Measurements from ENCODE around the gene KSR2. TPM values are rescaled to one million over a fixed set of nuclear protein-coding genes. Genes with fewer than 3 reads are reported as not detected.

The KSR2 gene
- total and polyA plus RNA-seq, 9 donors = under 0.01 to 0.14 (median 0.04) TPM; not detected in 3

DNA sequence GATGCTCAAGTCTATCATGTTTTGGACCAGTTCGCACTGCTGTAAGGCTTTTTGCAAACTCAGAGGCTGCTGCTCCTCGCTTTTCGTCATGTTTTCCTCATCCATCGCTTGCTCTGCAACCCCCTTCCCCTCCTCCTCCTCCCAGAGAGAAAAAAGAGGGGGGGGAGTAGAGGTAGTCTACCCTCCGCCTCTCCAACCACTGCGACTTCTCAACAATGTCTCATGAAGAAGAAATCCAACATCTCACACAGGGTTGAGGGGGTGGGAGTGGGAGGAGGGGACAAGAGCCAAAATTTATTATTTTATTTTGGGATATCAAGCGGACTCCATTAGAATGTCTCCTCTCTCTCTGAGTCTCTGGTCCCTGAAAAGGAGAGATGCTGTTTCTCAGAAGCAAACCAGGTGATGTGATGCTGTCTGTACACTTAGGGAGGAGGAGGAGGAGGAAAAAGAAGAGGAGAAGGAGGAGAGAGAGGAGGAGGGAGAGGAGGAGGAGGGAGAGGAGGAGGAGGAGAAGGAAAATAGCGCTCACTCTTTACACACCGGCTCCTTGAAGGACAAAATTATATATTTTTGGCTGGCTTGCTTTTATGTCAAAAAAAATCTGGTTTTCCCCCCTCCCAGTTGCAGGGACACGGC lies 520 bp downstream of the KSR2 start:
- H3K4me3 ChIP-seq (ENCODE audit: low read length) = no peak overlapping the region
- no peak overlapping the region for H3K27ac ChIP-seq (ENCODE audit: low read length)
- H3K9me3 ChIP-seq (replicated peaks; ENCODE audit: control insufficient read depth, low read depth, low read length) = peaks cover 5% of the 10 kb centered on the region
- H3K27me3 ChIP-seq (ENCODE audit: control insufficient read depth, insufficient read depth, low read length) = peaks cover 46% of the 10 kb centered on the region
- H3K4me1 ChIP-seq (ENCODE audit: control insufficient read depth, insufficient read depth, low read length) = no peaks in the 10 kb centered on the region
- H3K36me3 ChIP-seq (ENCODE audit: control insufficient read depth, insufficient read depth, low read length) = no peaks in the 10 kb centered on the region
- WGBS (ENCODE audit: insufficient coverage) = 0% methylated on average over 1 of the region's 10 CpGs
- no peak for DNase-seq

DNA sequence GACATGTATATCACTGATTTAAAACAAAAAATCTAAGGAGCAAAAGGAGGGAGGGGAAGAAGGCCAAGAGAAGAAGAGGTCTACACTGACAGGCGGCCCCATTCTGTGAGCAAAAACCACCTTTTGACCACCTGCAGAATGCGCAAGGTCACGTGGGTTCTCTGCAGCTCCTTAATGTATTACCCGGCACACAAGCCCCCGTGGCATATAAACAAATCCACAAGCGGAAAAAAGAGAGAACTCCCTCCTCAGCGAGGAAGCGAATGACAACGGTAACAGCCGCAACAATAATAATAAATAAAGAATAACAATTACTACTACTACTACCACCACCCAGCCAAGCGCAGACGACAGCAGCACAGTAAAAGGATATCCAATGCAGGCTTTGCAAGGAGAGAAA lies 1.3 kb downstream of the KSR2 start:
- no peak overlapping the region for H3K27ac ChIP-seq (ENCODE audit: low read length)
- no peaks in the 10 kb centered on the region for H3K36me3 ChIP-seq (ENCODE audit: control insufficient read depth, insufficient read depth, low read length)
- peaks cover 5% of the 10 kb centered on the region for H3K9me3 ChIP-seq (replicated peaks; ENCODE audit: control insufficient read depth, low read depth, low read length)
- H3K4me1 ChIP-seq (ENCODE audit: control insufficient read depth, insufficient read depth, low read length) = no peaks in the 10 kb centered on the region
- DNase-seq = no peak
- no peak overlapping the region for H3K4me3 ChIP-seq (ENCODE audit: low read length)
- WGBS (ENCODE audit: insufficient coverage) = 8% methylated on average over 5 of the region's 12 CpGs
- H3K27me3 ChIP-seq (ENCODE audit: control insufficient read depth, insufficient read depth, low read length) = peaks cover 46% of the 10 kb centered on the region

DNA sequence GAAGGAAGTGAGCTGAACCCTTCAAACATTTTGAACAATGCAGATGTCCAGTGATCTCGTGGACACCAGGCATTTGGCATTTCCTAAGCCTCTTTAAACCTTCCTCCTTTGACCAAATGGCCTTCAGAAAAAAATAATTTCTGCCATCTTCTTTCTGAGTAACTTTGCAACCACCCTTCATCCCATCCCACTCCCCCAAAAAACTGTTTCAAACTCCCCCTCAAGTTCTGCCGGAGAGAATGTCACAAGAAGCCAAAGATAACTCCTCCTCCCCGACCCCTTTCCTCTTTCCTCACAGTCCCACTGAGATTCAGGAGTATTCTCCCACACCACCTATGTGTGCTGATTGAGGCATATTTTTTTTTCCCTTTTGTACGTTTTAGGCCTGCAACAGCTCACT lies 1.7 kb downstream of the KSR2 start:
- DNase-seq = no peak
- peaks cover 46% of the 10 kb centered on the region for H3K27me3 ChIP-seq (ENCODE audit: control insufficient read depth, insufficient read depth, low read length)
- 45% methylated on average over 2 of the region's 4 CpGs for WGBS (ENCODE audit: insufficient coverage)
- no peaks in the 10 kb centered on the region for H3K4me1 ChIP-seq (ENCODE audit: control insufficient read depth, insufficient read depth, low read length)
- no peak overlapping the region for H3K27ac ChIP-seq (ENCODE audit: low read length)
- peaks cover 5% of the 10 kb centered on the region for H3K9me3 ChIP-seq (replicated peaks; ENCODE audit: control insufficient read depth, low read depth, low read length)
- H3K4me3 ChIP-seq (ENCODE audit: low read length) = no peak overlapping the region
- no peaks in the 10 kb centered on the region for H3K36me3 ChIP-seq (ENCODE audit: control insufficient read depth, insufficient read depth, low read length)

- WGBS (ENCODE audit: insufficient coverage) = 43% methylated on average over 8 of the region's 9 CpGs
Observed at GRCh38 chr12:117966511-117966910, 2.3 kb downstream of the KSR2 start.

DNA sequence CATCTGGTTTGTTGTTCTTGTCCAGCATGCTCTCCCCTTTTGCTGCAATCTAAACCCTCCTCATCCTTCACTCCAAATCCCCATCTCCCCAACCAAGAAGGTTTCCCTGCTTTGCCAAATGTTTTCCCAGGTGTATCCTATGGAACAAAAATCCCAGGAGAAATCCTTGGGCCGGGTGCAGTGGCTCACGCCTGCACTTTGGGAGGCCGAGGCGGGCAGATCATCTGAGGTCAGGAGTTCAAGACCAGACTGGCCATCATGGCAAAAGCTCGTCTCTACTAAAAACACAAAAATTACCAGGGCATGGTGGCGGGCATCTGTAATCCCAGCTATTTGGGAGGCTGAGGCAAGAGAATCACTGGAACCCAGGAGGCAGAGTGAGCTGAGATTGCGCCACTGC lies 5.0 kb downstream of the KSR2 start:
- H3K4me1 ChIP-seq (ENCODE audit: control insufficient read depth, insufficient read depth, low read length) = no peaks in the 10 kb centered on the region
- no peak overlapping the region for H3K27ac ChIP-seq (ENCODE audit: low read length)
- H3K27me3 ChIP-seq (ENCODE audit: control insufficient read depth, insufficient read depth, low read length) = peaks cover 34% of the 10 kb centered on the region
- H3K4me3 ChIP-seq (ENCODE audit: low read length) = no peak overlapping the region
- H3K36me3 ChIP-seq (ENCODE audit: control insufficient read depth, insufficient read depth, low read length) = no peaks in the 10 kb centered on the region
- H3K9me3 ChIP-seq (replicated peaks; ENCODE audit: control insufficient read depth, low read depth, low read length) = no peaks in the 10 kb centered on the region
- DNase-seq = no peak
- 71% methylated on average over 7 of the region's 7 CpGs for WGBS (ENCODE audit: insufficient coverage)

More at GRCh38 chr12:117966511-117966910, 2.3 kb downstream of the KSR2 start:
- H3K4me1 ChIP-seq (ENCODE audit: control insufficient read depth, insufficient read depth, low read length) = no peaks in the 10 kb centered on the region
- no peak overlapping the region for H3K4me3 ChIP-seq (ENCODE audit: low read length)
- peaks cover 46% of the 10 kb centered on the region for H3K27me3 ChIP-seq (ENCODE audit: control insufficient read depth, insufficient read depth, low read length)
- H3K36me3 ChIP-seq (ENCODE audit: control insufficient read depth, insufficient read depth, low read length) = no peaks in the 10 kb centered on the region
- no peak for DNase-seq
- no peak overlapping the region for H3K27ac ChIP-seq (ENCODE audit: low read length)
- peaks cover under 1% of the 10 kb centered on the region for H3K9me3 ChIP-seq (replicated peaks; ENCODE audit: control insufficient read depth, low read depth, low read length)

- Histone ChIP-seq H3K27ac (ENCODE audit: low read length) (no peak overlapping the region), H3K36me3 (ENCODE audit: control insufficient read depth, insufficient read depth, low read length) (no peaks in the 10 kb centered on the region), H3K9me3 (replicated peaks; ENCODE audit: control insufficient read depth, low read depth, low read length) (no peaks in the 10 kb centered on the region), H3K4me1 (ENCODE audit: control insufficient read depth, insufficient read depth, low read length) (no peaks in the 10 kb centered on the region), H3K27me3 (ENCODE audit: control insufficient read depth, insufficient read depth, low read length) (no peaks in the 10 kb centered on the region), H3K4me3 (ENCODE audit: low read length) (no peak overlapping the region)
- 60% methylated on average over 1 of the region's 6 CpGs for WGBS (ENCODE audit: insufficient coverage)
- no peak for DNase-seq
Observed at GRCh38 chr12:117936722-117937484, 31.9 kb downstream of the KSR2 start.

DNA sequence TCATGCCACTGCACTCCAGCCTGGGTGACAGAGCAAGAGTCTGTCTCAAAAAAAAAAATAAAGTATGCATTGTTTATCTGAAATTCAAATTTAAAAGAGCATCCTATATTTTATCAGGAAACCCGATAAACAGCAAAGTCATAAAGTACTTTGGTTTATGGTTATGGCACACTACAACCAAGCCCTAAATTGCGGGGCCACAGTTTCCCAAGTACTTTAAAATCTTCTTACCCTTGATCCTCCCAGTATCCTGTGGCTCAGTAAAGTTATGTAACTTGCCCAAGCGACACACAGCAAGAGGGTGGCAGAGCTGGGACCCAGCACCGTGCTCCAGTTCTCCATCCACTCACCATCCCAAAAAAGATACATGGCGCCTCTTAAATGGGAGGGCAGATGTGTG lies 35.2 kb downstream of the KSR2 start:
- WGBS (ENCODE audit: insufficient coverage) = no CpG with 5 or more reads among the region's 5 CpGs
- no peaks in the 10 kb centered on the region for H3K27me3 ChIP-seq (ENCODE audit: control insufficient read depth, insufficient read depth, low read length)
- DNase-seq = no peak
- no peaks in the 10 kb centered on the region for H3K36me3 ChIP-seq (ENCODE audit: control insufficient read depth, insufficient read depth, low read length)
- no peaks in the 10 kb centered on the region for H3K4me1 ChIP-seq (ENCODE audit: control insufficient read depth, insufficient read depth, low read length)
- no peak overlapping the region for H3K27ac ChIP-seq (ENCODE audit: low read length)
- H3K4me3 ChIP-seq (ENCODE audit: low read length) = no peak overlapping the region
- no peaks in the 10 kb centered on the region for H3K9me3 ChIP-seq (replicated peaks; ENCODE audit: control insufficient read depth, low read depth, low read length)

- 61% methylated on average over 3 of the region's 4 CpGs for WGBS (ENCODE audit: insufficient coverage)
Observed at GRCh38 chr12:117926391-117926899, 42.3 kb downstream of the KSR2 start.

DNA sequence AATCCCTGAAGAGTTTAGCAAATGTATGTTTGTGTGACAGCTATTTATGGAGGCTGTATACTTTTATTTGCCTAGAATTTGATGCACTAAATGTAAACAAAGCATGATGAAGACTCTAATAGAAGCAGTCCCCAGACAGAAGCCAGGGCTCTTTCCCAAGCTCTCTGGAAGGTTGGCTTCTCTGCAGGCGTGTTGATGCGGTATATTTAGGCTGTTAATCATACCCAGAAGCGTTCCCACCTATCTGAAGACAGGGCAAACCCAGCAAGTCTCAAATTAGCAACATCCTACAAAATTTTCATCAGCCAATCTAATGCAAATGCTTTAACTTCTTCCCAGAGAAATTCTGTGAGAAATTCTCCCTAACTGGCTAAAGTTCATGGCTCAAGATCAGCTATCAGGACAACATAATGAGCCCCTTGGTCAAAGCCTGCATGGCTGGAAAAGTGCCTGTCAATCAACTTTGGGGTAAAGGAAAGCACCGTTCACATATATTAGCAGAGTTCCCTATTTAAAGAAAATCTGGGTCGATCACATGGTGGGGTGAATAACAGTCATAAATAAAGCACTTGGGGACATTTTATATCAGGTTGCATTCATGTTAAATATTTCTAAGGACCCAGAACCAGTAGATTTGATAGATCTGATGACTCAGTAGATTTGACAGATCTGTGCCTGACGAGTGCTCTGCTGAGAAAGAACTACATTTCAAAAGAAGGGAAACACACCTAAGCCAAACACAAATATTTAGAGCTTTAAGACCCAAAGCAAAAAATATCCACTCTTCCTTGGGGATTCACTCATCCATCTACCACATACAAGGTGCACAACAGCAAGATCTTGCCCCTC lies 46.6 kb downstream of the KSR2 start:
- Histone ChIP-seq H3K9me3 (replicated peaks; ENCODE audit: control insufficient read depth, low read depth, low read length) (no peaks in the 10 kb centered on the region), H3K4me3 (ENCODE audit: low read length) (no peak overlapping the region), H3K27me3 (ENCODE audit: control insufficient read depth, insufficient read depth, low read length) (no peaks in the 10 kb centered on the region), H3K36me3 (ENCODE audit: control insufficient read depth, insufficient read depth, low read length) (no peaks in the 10 kb centered on the region), H3K27ac (ENCODE audit: low read length) (no peak overlapping the region), H3K4me1 (ENCODE audit: control insufficient read depth, insufficient read depth, low read length) (no peaks in the 10 kb centered on the region)
- 100% methylated on average over 1 of the region's 6 CpGs for WGBS (ENCODE audit: insufficient coverage)
- no peak for DNase-seq

More at GRCh38 chr12:117926391-117926899, 42.3 kb downstream of the KSR2 start:
- no peaks in the 10 kb centered on the region for H3K9me3 ChIP-seq (replicated peaks; ENCODE audit: control insufficient read depth, low read depth, low read length)
- no peaks in the 10 kb centered on the region for H3K36me3 ChIP-seq (ENCODE audit: control insufficient read depth, insufficient read depth, low read length)
- no peak for DNase-seq
- no peaks in the 10 kb centered on the region for H3K27me3 ChIP-seq (ENCODE audit: control insufficient read depth, insufficient read depth, low read length)
- no peak overlapping the region for H3K27ac ChIP-seq (ENCODE audit: low read length)
- no peaks in the 10 kb centered on the region for H3K4me1 ChIP-seq (ENCODE audit: control insufficient read depth, insufficient read depth, low read length)
- H3K4me3 ChIP-seq (ENCODE audit: low read length) = no peak overlapping the region

GRCh38 chr12:117919479-117919878 lies 49.3 kb downstream of the KSR2 start:
- Histone ChIP-seq H3K4me1 (ENCODE audit: control insufficient read depth, insufficient read depth, low read length) (no peaks in the 10 kb centered on the region), H3K27ac (ENCODE audit: low read length) (no peak overlapping the region), H3K27me3 (ENCODE audit: control insufficient read depth, insufficient read depth, low read length) (no peaks in the 10 kb centered on the region), H3K4me3 (ENCODE audit: low read length) (no peak overlapping the region), H3K36me3 (ENCODE audit: control insufficient read depth, insufficient read depth, low read length) (no peaks in the 10 kb centered on the region), H3K9me3 (replicated peaks; ENCODE audit: control insufficient read depth, low read depth, low read length) (no peaks in the 10 kb centered on the region)
- DNase-seq = no peak
- no CpG with 5 or more reads among the region's 2 CpGs for WGBS (ENCODE audit: insufficient coverage)
